ENCODE data around the gene SLC18A3.

The SLC18A3 gene

GRCh38 chr10:49650724-49651034, 40.6 kb downstream of the SLC18A3 start:
- Histone ChIP-seq H3K9me3 (ENCODE audit: control insufficient read depth, low read depth, low read length) (no peaks in the 10 kb centered on the region), H3K27ac (ENCODE audit: low read length) (no peak overlapping the region), H3K9ac (ENCODE audit: low read length) (no peak overlapping the region), H3K27me3 (ENCODE audit: control insufficient read depth, insufficient read depth, low read length) (no peaks in the 10 kb centered on the region), H3K4me3 (ENCODE audit: low read length) (no peak overlapping the region), H3K4me1 (ENCODE audit: control insufficient read depth, low read depth, low read length) (peaks cover 7% of the 10 kb centered on the region), H3K36me3 (ENCODE audit: control insufficient read depth, low read depth, low read length) (no peaks in the 10 kb centered on the region)

- no peaks in the 10 kb centered on the region for H3K27me3 ChIP-seq (ENCODE audit: control insufficient read depth, insufficient read depth, low read length)
Observed at GRCh38 chr10:49651039-49651835, 41.1 kb downstream of the SLC18A3 start.

GRCh38 chr10:49651917-49652316, 41.8 kb downstream of the SLC18A3 start:
- Histone ChIP-seq H3K36me3 (ENCODE audit: control insufficient read depth, low read depth, low read length) (no peaks in the 10 kb centered on the region), H3K4me1 (ENCODE audit: control insufficient read depth, low read depth, low read length) (peaks cover 7% of the 10 kb centered on the region), H3K9me3 (ENCODE audit: control insufficient read depth, low read depth, low read length) (no peaks in the 10 kb centered on the region), H3K9ac (ENCODE audit: low read length) (no peak overlapping the region), H3K27me3 (ENCODE audit: control insufficient read depth, insufficient read depth, low read length) (no peaks in the 10 kb centered on the region), H3K4me3 (ENCODE audit: low read length) (no peak overlapping the region), H3K27ac (ENCODE audit: low read length) (no peak overlapping the region)

More at GRCh38 chr10:49651039-49651835, 41.1 kb downstream of the SLC18A3 start:
- peaks cover 7% of the 10 kb centered on the region for H3K4me1 ChIP-seq (ENCODE audit: control insufficient read depth, low read depth, low read length)
- H3K4me3 ChIP-seq (ENCODE audit: low read length): no peak overlapping the region
- H3K27ac ChIP-seq (ENCODE audit: low read length): no peak overlapping the region
- H3K36me3 ChIP-seq (ENCODE audit: control insufficient read depth, low read depth, low read length): no peaks in the 10 kb centered on the region
- no peak overlapping the region for H3K9ac ChIP-seq (ENCODE audit: low read length)
- no peaks in the 10 kb centered on the region for H3K9me3 ChIP-seq (ENCODE audit: control insufficient read depth, low read depth, low read length)

GRCh38 chr10:49652421-49653272, 42.5 kb downstream of the SLC18A3 start:
- Histone ChIP-seq H3K27me3 (ENCODE audit: control insufficient read depth, insufficient read depth, low read length) (no peaks in the 10 kb centered on the region), H3K4me3 (ENCODE audit: low read length) (no peak overlapping the region), H3K9me3 (ENCODE audit: control insufficient read depth, low read depth, low read length) (no peaks in the 10 kb centered on the region), H3K27ac (ENCODE audit: low read length) (no peak overlapping the region), H3K9ac (ENCODE audit: low read length) (no peak overlapping the region), H3K36me3 (ENCODE audit: control insufficient read depth, low read depth, low read length) (no peaks in the 10 kb centered on the region), H3K4me1 (ENCODE audit: control insufficient read depth, low read depth, low read length) (peaks cover 7% of the 10 kb centered on the region)

GRCh38 chr10:49653273-49653929, 43.3 kb downstream of the SLC18A3 start:
- H3K4me1 ChIP-seq (ENCODE audit: control insufficient read depth, low read depth, low read length): peaks cover 7% of the 10 kb centered on the region
- no peak overlapping the region for H3K27ac ChIP-seq (ENCODE audit: low read length)
- no peaks in the 10 kb centered on the region for H3K9me3 ChIP-seq (ENCODE audit: control insufficient read depth, low read depth, low read length)

GRCh38 chr10:49654036-49654693, 44.1 kb downstream of the SLC18A3 start:
- no peak overlapping the region for H3K4me3 ChIP-seq (ENCODE audit: low read length)
- no peaks in the 10 kb centered on the region for H3K27me3 ChIP-seq (ENCODE audit: control insufficient read depth, insufficient read depth, low read length)
- H3K9ac ChIP-seq (ENCODE audit: low read length): no peak overlapping the region
- H3K9me3 ChIP-seq (ENCODE audit: control insufficient read depth, low read depth, low read length): no peaks in the 10 kb centered on the region
- H3K27ac ChIP-seq (ENCODE audit: low read length): no peak overlapping the region
- H3K36me3 ChIP-seq (ENCODE audit: control insufficient read depth, low read depth, low read length): no peaks in the 10 kb centered on the region
- H3K4me1 ChIP-seq (ENCODE audit: control insufficient read depth, low read depth, low read length): peaks cover 6% of the 10 kb centered on the region

More at GRCh38 chr10:49653273-49653929, 43.3 kb downstream of the SLC18A3 start:
- Histone ChIP-seq H3K9ac (ENCODE audit: low read length) (no peak overlapping the region), H3K27me3 (ENCODE audit: control insufficient read depth, insufficient read depth, low read length) (no peaks in the 10 kb centered on the region), H3K4me3 (ENCODE audit: low read length) (no peak overlapping the region), H3K36me3 (ENCODE audit: control insufficient read depth, low read depth, low read length) (no peaks in the 10 kb centered on the region)

GRCh38 chr10:49655099-49655498, 45.0 kb downstream of the SLC18A3 start:
- H3K27me3 ChIP-seq (ENCODE audit: control insufficient read depth, insufficient read depth, low read length): no peaks in the 10 kb centered on the region
- H3K9me3 ChIP-seq (ENCODE audit: control insufficient read depth, low read depth, low read length): no peaks in the 10 kb centered on the region
- no peaks in the 10 kb centered on the region for H3K36me3 ChIP-seq (ENCODE audit: control insufficient read depth, low read depth, low read length)
- no peak overlapping the region for H3K9ac ChIP-seq (ENCODE audit: low read length)
- H3K4me3 ChIP-seq (ENCODE audit: low read length): no peak overlapping the region
- H3K4me1 ChIP-seq (ENCODE audit: control insufficient read depth, low read depth, low read length): no peaks in the 10 kb centered on the region
- H3K27ac ChIP-seq (ENCODE audit: low read length): no peak overlapping the region

GRCh38 chr10:49656845-49657493, 46.9 kb downstream of the SLC18A3 start:
- Histone ChIP-seq H3K36me3 (ENCODE audit: control insufficient read depth, low read depth, low read length) (no peaks in the 10 kb centered on the region), H3K27me3 (ENCODE audit: control insufficient read depth, insufficient read depth, low read length) (peaks cover 10% of the 10 kb centered on the region), H3K9me3 (ENCODE audit: control insufficient read depth, low read depth, low read length) (no peaks in the 10 kb centered on the region), H3K4me1 (ENCODE audit: control insufficient read depth, low read depth, low read length) (peaks cover 7% of the 10 kb centered on the region), H3K9ac (ENCODE audit: low read length) (no peak overlapping the region), H3K27ac (ENCODE audit: low read length) (no peak overlapping the region), H3K4me3 (ENCODE audit: low read length) (no peak overlapping the region)

- Histone ChIP-seq H3K27me3 (ENCODE audit: control insufficient read depth, insufficient read depth, low read length) (peaks cover 10% of the 10 kb centered on the region), H3K4me3 (ENCODE audit: low read length) (no peak overlapping the region), H3K27ac (ENCODE audit: low read length) (no peak overlapping the region), H3K4me1 (ENCODE audit: control insufficient read depth, low read depth, low read length) (peaks cover 7% of the 10 kb centered on the region), H3K36me3 (ENCODE audit: control insufficient read depth, low read depth, low read length) (no peaks in the 10 kb centered on the region), H3K9ac (ENCODE audit: low read length) (no peak overlapping the region), H3K9me3 (ENCODE audit: control insufficient read depth, low read depth, low read length) (no peaks in the 10 kb centered on the region)
Observed at GRCh38 chr10:49657606-49658005, 47.5 kb downstream of the SLC18A3 start.

GRCh38 chr10:49661140-49661856, 51.2 kb downstream of the SLC18A3 start:
- no peaks in the 10 kb centered on the region for H3K36me3 ChIP-seq (ENCODE audit: control insufficient read depth, low read depth, low read length)
- H3K9me3 ChIP-seq (ENCODE audit: control insufficient read depth, low read depth, low read length): no peaks in the 10 kb centered on the region
- no peak overlapping the region for H3K27ac ChIP-seq (ENCODE audit: low read length)
- no peak overlapping the region for H3K9ac ChIP-seq (ENCODE audit: low read length)
- peaks cover 10% of the 10 kb centered on the region for H3K27me3 ChIP-seq (ENCODE audit: control insufficient read depth, insufficient read depth, low read length)
- H3K4me3 ChIP-seq (ENCODE audit: low read length): peak overlapping the region; percentile 9
- peaks cover 7% of the 10 kb centered on the region for H3K4me1 ChIP-seq (ENCODE audit: control insufficient read depth, low read depth, low read length)
